Glomerular endothelial cell (primary cell): ENCODE data around the gene TCF19. TPM values are rescaled to one million over a fixed set of nuclear protein-coding genes. Genes with fewer than 3 reads are reported as not detected.

Experiments used
- DNase-seq: peaks from one replicate; pipeline ENCODE4 v3.0.0-alpha.2; 2011; ENCODE audit warnings: low read depth, low spot score; ENCODE audit errors: extremely low read depth
- total RNA-seq: library from RNA; depleted of rRNA; stranded (reverse); fragments of >200 nt; gene quantifications from 2 replicates; pipeline ENCODE4 v1.2.3, GENCODE V29; 2015

The TCF19 gene
- total RNA-seq, 1 donor from 2014 or later = 9.7 TPM

DNA sequence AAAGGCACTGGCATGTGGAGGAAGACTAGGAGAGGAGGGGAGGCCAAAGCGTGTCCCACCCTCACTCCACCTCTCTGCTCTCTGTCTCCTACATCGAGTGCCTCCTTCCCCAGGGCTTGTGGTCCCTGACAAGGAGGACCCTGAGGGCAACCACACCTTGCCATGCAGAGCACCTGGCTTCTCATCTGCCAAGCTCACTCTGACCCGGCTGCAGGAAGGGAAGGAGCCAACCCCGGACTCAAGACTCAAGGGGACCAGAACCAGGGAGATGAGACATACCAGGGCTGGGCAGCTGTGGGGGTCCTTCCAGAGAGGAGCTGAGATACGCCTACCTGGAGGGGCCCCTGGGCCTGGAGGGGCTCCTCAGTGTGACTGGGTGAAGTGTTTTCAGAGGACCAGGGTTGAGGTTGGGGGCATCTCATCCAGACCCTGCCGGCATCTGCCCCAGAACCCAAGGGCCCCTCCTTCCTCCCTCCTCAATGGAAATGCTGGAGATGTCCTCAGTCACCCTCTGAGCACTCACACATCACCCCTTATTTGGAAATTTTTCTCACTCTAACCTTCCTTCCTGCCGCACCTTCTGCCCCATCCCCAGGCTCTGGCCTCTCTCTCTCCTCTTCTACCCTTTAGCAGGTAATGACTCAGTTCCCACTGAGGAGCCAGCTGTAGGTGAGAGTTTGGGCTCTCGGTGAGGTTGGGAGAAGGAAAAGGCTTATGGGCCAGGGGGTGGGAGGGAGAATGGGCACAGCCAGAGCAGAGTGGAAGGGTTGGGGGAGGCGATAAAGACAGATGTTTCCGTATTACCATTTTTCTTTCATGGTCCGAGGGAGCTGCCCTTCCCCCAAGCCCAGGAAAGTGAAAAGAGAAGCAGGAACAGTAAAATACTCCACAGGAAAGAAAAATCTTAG is 44.1 kb downstream of the TCF19 start:
- DNase-seq = no peak

DNA sequence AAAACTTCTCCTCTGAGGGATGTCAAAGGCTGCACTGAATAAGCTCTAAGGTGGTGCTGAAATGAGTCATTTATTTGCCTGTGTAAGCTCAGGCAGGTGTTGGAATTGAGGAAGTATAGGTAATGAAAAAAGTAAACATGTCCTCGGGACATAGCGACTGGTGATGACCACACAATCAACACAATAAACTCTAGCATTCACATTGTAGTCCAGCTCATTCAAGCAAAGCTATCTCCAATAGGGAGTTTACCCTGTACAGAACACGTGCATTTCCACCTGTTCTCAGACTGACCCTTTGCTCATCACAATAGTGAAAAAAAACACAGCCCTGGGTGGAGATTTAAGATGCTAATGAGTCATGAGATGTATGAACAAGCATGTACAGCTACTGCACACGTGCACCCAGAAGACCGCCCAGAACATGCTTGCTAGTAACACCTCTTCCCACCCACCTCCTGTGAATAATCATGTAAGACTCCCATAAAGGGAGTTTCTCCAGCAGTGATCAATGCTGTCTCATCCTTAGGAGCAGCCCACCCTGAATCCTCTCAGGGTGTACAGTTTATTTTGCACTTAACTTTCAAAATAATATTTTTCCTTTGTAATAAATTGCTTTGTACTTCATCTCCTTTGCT is 45.1 kb downstream of the TCF19 start:
- no peak for DNase-seq

DNA sequence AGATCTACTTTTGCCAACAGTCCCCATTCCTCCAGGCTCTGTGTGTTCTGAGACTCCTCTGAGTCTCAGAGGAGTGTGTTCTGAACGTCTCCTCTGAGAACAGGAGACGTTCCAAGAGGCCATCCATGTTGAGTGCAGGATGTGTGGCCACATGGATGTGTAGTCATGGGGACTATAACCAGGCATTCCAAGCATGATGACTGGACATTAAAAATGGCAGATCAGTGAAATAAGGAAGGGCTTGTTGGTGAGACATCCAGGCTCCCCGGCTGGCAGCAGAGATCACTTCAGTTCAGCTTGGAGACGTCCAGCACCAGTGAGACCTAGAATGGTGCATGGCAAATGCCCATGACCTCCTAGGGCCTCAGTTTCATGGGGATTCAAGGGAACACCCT is 46.4 kb downstream of the TCF19 start:
- no peak for DNase-seq

DNA sequence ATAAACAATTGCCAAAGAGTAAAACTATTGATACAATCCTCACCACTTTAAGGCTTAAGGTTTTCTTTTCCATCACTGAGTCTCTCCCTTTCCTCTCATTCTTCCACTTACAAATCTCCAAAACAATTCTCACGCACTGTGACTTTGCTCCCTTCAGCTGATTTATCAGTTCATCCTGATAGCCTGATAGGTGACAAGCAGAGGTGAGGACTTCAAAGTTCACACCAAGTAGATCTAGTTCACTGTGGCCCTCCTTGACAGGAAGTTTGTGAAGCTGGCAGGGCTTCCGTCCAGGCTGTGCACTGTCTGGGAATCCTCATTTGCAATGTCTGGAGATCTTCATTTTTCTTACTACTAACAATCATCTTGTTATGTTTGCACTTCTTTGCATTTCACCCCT is 47.2 kb downstream of the TCF19 start:
- no peak for DNase-seq

DNA sequence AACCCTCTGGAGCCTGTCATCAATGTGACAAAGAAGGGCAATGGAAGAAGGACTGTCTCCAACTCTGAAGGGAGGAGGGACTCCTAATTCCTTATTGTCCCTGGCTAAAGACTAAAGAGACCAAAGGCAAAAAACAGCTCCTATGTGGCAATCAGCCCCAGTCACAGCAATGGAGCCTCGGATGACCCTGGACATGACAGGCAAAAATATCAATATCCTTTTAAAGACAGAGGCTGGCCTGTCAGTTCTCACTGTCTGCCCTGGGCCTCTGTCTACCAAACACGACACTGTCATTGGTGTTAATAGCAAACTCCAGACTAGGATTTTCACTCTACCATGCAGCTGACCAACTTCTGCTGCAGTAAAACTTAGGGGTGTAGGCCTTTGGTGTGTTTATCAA is 50.1 kb downstream of the TCF19 start:
- no peak for DNase-seq

DNA sequence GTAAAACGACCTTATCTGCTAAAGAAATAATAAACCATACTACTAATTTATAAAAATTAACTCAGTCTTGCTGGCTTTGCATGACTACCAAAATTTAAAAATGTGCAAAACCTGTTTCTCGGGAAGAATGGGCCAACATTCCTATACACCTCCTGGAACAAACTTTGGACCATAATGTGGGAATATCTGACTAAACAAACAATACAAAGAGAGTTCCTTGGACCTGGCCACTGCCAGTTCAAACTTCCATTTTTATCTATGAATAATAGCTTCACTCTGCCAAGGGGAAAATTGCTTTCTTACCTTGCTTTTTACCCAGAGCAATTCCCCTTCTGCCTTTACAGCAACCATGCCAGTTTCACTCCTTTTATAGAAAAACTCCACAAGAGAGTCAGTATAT is 50.7 kb downstream of the TCF19 start:
- DNase-seq = no peak

DNA sequence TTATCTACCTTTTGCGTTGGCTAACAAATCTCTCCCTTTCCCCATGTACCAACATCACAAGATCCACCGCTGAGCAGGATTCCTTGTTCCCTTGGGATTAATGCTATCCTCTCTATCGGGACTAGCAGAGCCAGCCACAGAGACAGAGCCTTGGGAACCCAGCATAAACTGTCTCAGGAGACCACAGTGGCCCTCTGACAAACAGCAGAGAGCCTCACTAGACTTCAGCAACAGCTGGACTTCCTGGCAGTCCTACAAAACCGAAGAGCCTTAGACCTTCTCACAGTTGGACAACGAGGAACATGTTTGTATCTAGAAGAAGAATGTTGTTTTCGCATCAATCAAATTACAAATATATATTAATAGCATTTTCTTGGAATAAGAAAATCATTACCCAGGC is 51.7 kb downstream of the TCF19 start:
- DNase-seq = no peak

DNA sequence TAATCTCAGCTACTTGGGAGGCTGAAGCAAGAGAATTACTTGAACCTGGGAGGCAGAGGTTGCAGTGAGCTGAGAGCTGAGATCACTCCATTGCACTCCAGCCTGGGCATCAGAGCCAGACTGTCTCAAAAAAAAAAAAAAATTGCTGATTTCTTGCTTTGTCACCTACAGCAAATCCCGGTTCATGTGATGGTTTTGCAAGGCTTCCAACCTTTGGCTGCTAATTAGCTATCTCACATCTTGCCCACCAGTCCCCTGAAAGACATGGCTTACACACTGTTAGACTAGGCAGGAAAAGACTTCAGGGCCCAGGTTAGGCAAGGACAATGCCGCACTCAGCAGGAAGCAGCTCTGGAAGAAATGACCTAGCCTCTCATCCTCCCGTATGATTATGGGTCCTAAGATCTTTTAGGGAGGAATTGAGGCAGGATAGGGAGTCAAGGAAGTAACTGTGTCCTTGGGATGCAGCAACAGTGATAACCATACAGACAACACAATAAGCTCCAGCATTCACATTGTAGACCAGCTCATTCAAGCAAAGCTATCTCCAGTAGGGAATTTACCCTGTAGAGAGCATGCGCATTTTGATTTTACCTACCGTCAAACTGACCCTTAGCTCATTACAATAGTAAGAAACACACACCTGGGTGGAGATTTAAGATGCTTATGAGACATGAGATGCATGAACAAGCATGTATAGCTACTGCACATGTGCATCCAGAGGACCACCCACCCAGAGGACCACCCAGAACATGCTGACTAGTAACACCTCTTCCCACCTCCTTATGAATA is 52.5 kb downstream of the TCF19 start:
- no peak for DNase-seq

Other genes starting within 250 kb of the TCF19 start
- 17.9 and 22.6 TPM in 2 replicates for gene VARS2, start 244.4 kb upstream of the TCF19 start, total RNA-seq
- not detected in 2 replicates for gene SFTA2, start 226.4 kb upstream of the TCF19 start, total RNA-seq
- not detected in 2 replicates for gene MUCL3, start 217.6 kb upstream of the TCF19 start, total RNA-seq
- gene MUC21, start 174.9 kb upstream of the TCF19 start, total RNA-seq = not detected in 2 replicates
- gene MUC22, start 148.1 kb upstream of the TCF19 start, total RNA-seq = not detected in 2 replicates
- gene C6orf15, start 46.0 kb upstream of the TCF19 start, total RNA-seq = not detected in 2 replicates
- 1.6 and 1.8 TPM in 2 replicates for gene PSORS1C1, start 43.8 kb upstream of the TCF19 start, total RNA-seq
- gene CDSN, start 38.1 kb upstream of the TCF19 start, total RNA-seq = not detected in 2 replicates
- gene PSORS1C2, start 19.5 kb upstream of the TCF19 start, total RNA-seq = not detected in 2 replicates
- 9.3 and 13.8 TPM in 2 replicates for gene CCHCR1, start 787 bp upstream of the TCF19 start, total RNA-seq
- gene POU5F1, start 12.1 kb downstream of the TCF19 start, total RNA-seq = not detected in 2 replicates
- gene HLA-C, start 113.5 kb downstream of the TCF19 start, total RNA-seq = 785 and 844 TPM in 2 replicates
- 1,037 and 2,213 TPM in 2 replicates for gene HLA-B, start 198.6 kb downstream of the TCF19 start, total RNA-seq
- 55.0 and 63.6 TPM in 2 replicates for gene MICA, start 245.0 kb downstream of the TCF19 start, total RNA-seq